HepG2 (cell line): ENCODE measurements around the gene RAET1E. TPM values are rescaled to one million over a fixed set of nuclear protein-coding genes. Genes with fewer than 3 reads are reported as not detected.
A peak's percentile ranks its signal among the peaks of the same experiment; 100 is the strongest.

Source experiments
- BCL6 ChIP-seq: IDR thresholded peaks from 2 replicates; pipeline ENCODE4 v1.6.1; 2016; ENCODE audit warnings: missing genetic modification reagents, missing compliant biosample characterization
- CAMTA2 ChIP-seq: sonication (generic); formaldehyde crosslinking; IDR thresholded peaks from 2 replicates; pipeline ENCODE4 v1.4.0; 2020; ENCODE audit warnings: mild to moderate bottlenecking, missing genetic modification reagents, borderline replicate concordance
- GABPB1 ChIP-seq: IDR thresholded peaks from 2 replicates; pipeline ENCODE4 v1.6.1; 2016; ENCODE audit warnings: mild to moderate bottlenecking, missing genetic modification reagents, moderate library complexity, missing compliant biosample characterization
- HOXA9 ChIP-seq: sonication (generic); formaldehyde crosslinking; IDR thresholded peaks from 2 replicates; pipeline ENCODE4 v1.8.1; 2022; ENCODE audit warnings: missing genetic modification reagents, mild to moderate bottlenecking, moderate library complexity, borderline replicate concordance
- MNT ChIP-seq: fragments of 450-650 bp; IDR thresholded peaks from 2 replicates; pipeline ENCODE4 v1.6.1; 2016
- NCOA1 ChIP-seq: sonication (generic); formaldehyde crosslinking; IDR thresholded peaks from 2 replicates; pipeline ENCODE4 v1.9.0; 2021; ENCODE audit warnings: missing genetic modification reagents
- NONO ChIP-seq, 2 experiments: fragments of 450-650 bp in 1 of 2; sonication (generic) in 1 of 2; formaldehyde crosslinking in 1 of 2; IDR thresholded peaks in 1 of 2; conservative IDR thresholded peaks in 1 of 2; 2 replicates each; pipeline versions ENCODE4 v1.6.1 to v1.8.0; 2017 to 2022; ENCODE audit warnings: mild to moderate bottlenecking in 1 of 2, missing genetic modification reagents in 1 of 2, moderate library complexity in 1 of 2
- POLR2G ChIP-seq: fragments of 200-400 bp; formaldehyde crosslinking; IDR thresholded peaks from 2 replicates; pipeline ENCODE4 v1.6.1; 2018; ENCODE audit warnings: mild to moderate bottlenecking, low read depth, low read length, moderate library complexity
- RFX5 ChIP-seq: IDR thresholded peaks from 2 replicates; pipeline ENCODE4 v1.6.1; 2011; ENCODE audit warnings: low read depth, low read length, improper control_type of control experiment
- RXRA ChIP-seq: sonication (generic); formaldehyde crosslinking; IDR thresholded peaks from 2 replicates; pipeline ENCODE4 v1.5.1; 2020; ENCODE audit warnings: missing genetic modification reagents
- SNAI1 ChIP-seq: sonication (generic); formaldehyde crosslinking; IDR thresholded peaks from 2 replicates; pipeline ENCODE4 v1.5.0; 2020; ENCODE audit warnings: mild to moderate bottlenecking, missing genetic modification reagents, borderline replicate concordance
- THAP7 ChIP-seq: sonication (generic); formaldehyde crosslinking; IDR thresholded peaks from 2 replicates; pipeline ENCODE4 v1.8.1; 2023; ENCODE audit warnings: mild to moderate bottlenecking, missing genetic modification reagents
- ZBTB10 ChIP-seq: sonication (generic); formaldehyde crosslinking; IDR thresholded peaks from 2 replicates; pipeline ENCODE4 v1.4.0; 2020; ENCODE audit warnings: missing genetic modification reagents, borderline replicate concordance
- ZBTB8A ChIP-seq: sonication (generic); formaldehyde crosslinking; IDR thresholded peaks from 2 replicates; pipeline ENCODE4 v1.4.0; 2020; ENCODE audit warnings: mild to moderate bottlenecking, low read depth, missing genetic modification reagents, borderline replicate concordance
- ZFY ChIP-seq: sonication (generic); formaldehyde crosslinking; IDR thresholded peaks from 2 replicates; pipeline ENCODE4 v1.4.0; 2020; ENCODE audit warnings: missing genetic modification reagents
- ZMAT5 ChIP-seq: sonication (generic); formaldehyde crosslinking; IDR thresholded peaks from 2 replicates; pipeline ENCODE4 v1.5.0; 2020; ENCODE audit warnings: mild to moderate bottlenecking, low read depth, missing genetic modification reagents, borderline replicate concordance
- ZMYM2 ChIP-seq: sonication (generic); formaldehyde crosslinking; IDR thresholded peaks from 2 replicates; pipeline ENCODE4 v1.8.0; 2022; ENCODE audit warnings: mild to moderate bottlenecking, missing genetic modification reagents
- ZNF205 ChIP-seq: IDR thresholded peaks from 2 replicates; pipeline ENCODE4 v1.6.1; 2018; ENCODE audit warnings: missing biosample characterization, missing genetic modification reagents
- ZNF326 ChIP-seq: sonication (generic); formaldehyde crosslinking; IDR thresholded peaks from 2 replicates; pipeline ENCODE4 v1.4.0; 2020; ENCODE audit warnings: missing genetic modification reagents, borderline replicate concordance
- ZNF496 ChIP-seq: sonication (generic); formaldehyde crosslinking; IDR thresholded peaks from 2 replicates; pipeline ENCODE4 v1.8.1; 2023; ENCODE audit warnings: mild to moderate bottlenecking, moderate library complexity, missing genetic modification reagents; ENCODE audit not compliant: insufficient replicate concordance
- ZNF605 ChIP-seq: sonication (generic); formaldehyde crosslinking; IDR thresholded peaks from 2 replicates; pipeline ENCODE4 v1.8.0; 2022; ENCODE audit warnings: mild to moderate bottlenecking, missing genetic modification reagents
- ZNF619 ChIP-seq: sonication (generic); formaldehyde crosslinking; IDR thresholded peaks from 2 replicates; pipeline ENCODE4 v1.4.0; 2020; ENCODE audit warnings: mild to moderate bottlenecking, missing genetic modification reagents
- ZNF772 ChIP-seq: sonication (generic); formaldehyde crosslinking; IDR thresholded peaks from 2 replicates; pipeline ENCODE4 v1.5.0; 2020; ENCODE audit warnings: mild to moderate bottlenecking, missing genetic modification reagents
- ZNF879 ChIP-seq: sonication (generic); formaldehyde crosslinking; IDR thresholded peaks from 2 replicates; pipeline ENCODE4 v1.8.1; 2023; ENCODE audit warnings: missing genetic modification reagents
- polyA plus RNA-seq, 8 experiments: library from polyadenylated mRNA; depleted of rRNA in 3 of 8; stranded (reverse) in 7 of 8; unstranded in 1 of 8; fragments of >200 nt; fragmentation: Illumina TruSeq in 4 of 8; extraction: Trizol in 4 of 8; gene quantifications; 2 replicates each; pipeline versions ENCODE4 v1.2.1 to v1.2.3, GENCODE V29; 2011 to 2016; ENCODE audit warnings: low read depth in 4 of 8, missing spikeins in 1 of 8, mixed read lengths in 1 of 8; ENCODE audit not compliant: insufficient read depth in 1 of 8
- total RNA-seq, 5 experiments: library from RNA; depleted of rRNA; stranded (reverse); fragments of >200 nt; fragmentation: Illumina TruSeq; extraction: Trizol; gene quantifications; 2 replicates each; pipeline ENCODE4 v1.2.3, GENCODE V29; 2016; ENCODE audit warnings: low read depth in 1 of 5

The RAET1E gene
- total and polyA plus RNA-seq, 2 of the 13 experiments (the other 11 are each of a cell fraction or from before 2014, with no cell fraction given), result not detected

- no peak for TF ChIP-seq CAMTA2 (CRISPR knock-in tag)
- TF ChIP-seq ZNF326 (CRISPR knock-in tag), result no peak
- TF ChIP-seq GABPB1 (CRISPR knock-in tag), result peak; percentile 72; the same call in 1 of the 2 replicates
- peak; percentile 90; the same call in 1 of the 2 replicates for TF ChIP-seq ZNF879 (CRISPR knock-in tag)
- TF ChIP-seq THAP7 (CRISPR knock-in tag), result 0 out of 2 replicates have a peak, but pooled peaks have one; percentile 78
- TF ChIP-seq ZNF205 (CRISPR knock-in tag), result peak; percentile 37
- TF ChIP-seq ZNF619 (CRISPR knock-in tag), result no peak
- peak; percentile 37; the same call in 1 of the 2 replicates for TF ChIP-seq ZNF605 (CRISPR knock-in tag)
- peak; percentile 41; the same call in 1 of the 2 replicates for TF ChIP-seq BCL6
- TF ChIP-seq NCOA1 (CRISPR knock-in tag), result no peak
- TF ChIP-seq RFX5, result no peak; the same call in 1 of the 2 replicates
- peak; percentile 95 for TF ChIP-seq ZFY (CRISPR knock-in tag)
- no peak for TF ChIP-seq ZNF496 (CRISPR knock-in tag)
- TF ChIP-seq ZMYM2, result no peak
- TF ChIP-seq ZBTB10 (CRISPR knock-in tag), result no peak
- peak; percentile 7; the same call in 1 of the 2 replicates for TF ChIP-seq ZNF772 (CRISPR knock-in tag)
- peak; percentile 82 for TF ChIP-seq POLR2G
- no peak for TF ChIP-seq MNT
- peak; percentile 66; the same call in 1 of the 2 replicates for TF ChIP-seq ZBTB8A (CRISPR knock-in tag)
- TF ChIP-seq NONO (IDR thresholded peaks at IDR 0.05), result no peak
- peak; percentile 87 for TF ChIP-seq NONO (CRISPR knock-in tag; conservative IDR thresholded peaks at IDR 0.05)
- no peak for TF ChIP-seq SNAI1 (CRISPR knock-in tag)
- TF ChIP-seq RXRA, result peak; percentile 80; the same call in 1 of the 2 replicates
- no peak for TF ChIP-seq ZMAT5 (CRISPR knock-in tag)
- peak; percentile 89 for TF ChIP-seq HOXA9 (CRISPR knock-in tag)
Measured at GRCh38 chr6:149863698-149864577, 34.0 kb downstream of the RAET1E start, which contains the start of gene LRP11 (continued).
